ENCODE results near the gene EXOSC9.

The EXOSC9 gene

DNA sequence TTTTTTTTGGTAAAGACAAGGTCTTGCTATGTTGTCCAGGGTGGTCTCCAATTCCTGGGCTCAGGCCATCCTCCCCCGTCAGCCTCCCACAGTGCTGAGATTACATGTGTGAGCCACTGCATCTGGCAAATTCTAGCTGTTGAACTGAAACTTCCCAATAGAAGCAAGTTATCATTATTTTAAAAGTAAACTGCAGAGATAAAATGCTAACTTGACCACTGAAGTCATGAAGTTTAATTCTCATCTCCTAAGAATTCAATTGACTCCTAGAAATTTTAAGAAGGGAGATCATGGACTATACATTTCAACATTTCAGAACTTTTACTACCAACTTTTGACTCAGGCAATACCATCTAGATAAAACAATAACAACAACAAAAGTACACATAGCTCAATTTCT, 11.7 kb upstream of the EXOSC9 start:
- no peak for DNase-seq (ENCODE audit: low spot score)

DNA sequence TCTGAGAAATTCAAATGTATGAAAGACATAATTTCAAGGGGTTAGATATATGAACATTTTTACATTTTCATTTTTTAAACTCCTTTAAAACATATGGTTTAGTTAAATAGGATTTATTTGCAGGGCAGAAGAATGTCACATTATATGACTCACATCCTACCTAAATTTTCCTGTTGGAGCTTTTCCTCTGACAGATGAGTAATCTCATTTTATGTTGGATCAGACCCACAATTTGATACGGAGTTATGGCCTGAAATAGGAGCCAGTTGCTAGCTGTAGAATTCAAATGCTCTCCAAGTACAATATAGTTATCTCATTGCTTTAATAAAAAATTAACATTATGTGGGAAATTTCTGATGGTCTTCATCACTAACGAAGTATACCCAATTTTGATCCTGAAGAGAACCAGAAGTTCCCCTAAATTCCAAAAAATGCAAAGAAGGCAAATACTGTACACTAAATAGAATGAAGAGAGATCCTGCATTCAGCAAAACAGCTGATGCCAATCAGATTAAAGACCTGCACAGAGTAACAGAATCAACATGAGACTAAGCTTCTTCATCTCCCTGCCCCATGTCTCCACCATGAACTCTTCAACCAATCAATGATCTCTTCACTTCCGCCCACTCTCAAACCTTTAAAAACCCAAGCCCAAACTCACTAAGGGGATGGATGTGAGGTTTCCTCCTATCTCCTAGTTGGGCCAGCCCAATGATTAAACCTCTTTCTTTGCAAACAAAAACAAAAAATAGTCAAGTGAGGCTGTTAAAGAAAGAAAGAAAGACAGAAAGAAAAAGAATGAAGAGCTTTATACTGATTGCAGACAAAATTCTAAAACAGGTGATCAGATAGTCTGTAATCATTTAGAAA, 10.9 kb upstream of the EXOSC9 start:
- DNase-seq (ENCODE audit: low spot score) = no peak

DNA sequence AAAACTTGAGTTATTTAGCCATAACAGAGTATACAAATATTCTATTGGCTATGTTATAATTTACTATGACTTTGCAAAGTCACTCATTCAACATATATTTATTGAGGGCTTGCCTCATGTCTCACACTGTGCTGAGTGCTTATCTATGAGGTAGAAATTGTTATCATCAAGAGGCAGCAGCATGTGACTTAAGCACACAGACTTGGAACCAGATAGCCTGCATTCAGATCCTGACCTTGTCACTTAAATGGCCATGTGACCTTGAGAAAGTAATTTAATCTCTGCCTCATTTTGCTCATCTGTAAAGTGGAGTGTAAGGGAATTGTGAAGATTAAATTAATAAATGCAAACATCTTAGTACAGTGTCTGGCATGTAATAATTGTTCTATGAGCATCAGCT, 10.1 kb upstream of the EXOSC9 start:
- no peak for DNase-seq (ENCODE audit: low spot score)

DNA sequence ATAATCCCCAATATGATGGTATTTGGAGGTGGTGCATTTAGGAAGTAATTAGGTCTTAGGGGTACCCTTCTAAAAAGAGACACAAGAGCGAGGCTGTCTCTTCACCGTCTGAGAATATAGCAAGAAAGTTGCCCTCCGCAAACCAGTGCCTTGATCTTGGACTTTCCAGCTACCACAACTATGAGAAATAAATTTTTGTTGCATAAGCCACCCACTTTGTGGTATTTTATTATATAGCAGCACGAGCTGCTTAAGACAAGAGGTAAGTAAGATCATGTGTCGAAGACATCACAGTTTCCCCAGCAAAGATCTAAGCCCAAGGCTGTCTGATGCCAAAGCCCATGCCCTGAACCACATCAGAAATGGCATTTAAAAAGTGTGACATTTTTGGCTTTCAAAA, 9.6 kb upstream of the EXOSC9 start:
- DNase-seq (ENCODE audit: low spot score) = no peak

DNA sequence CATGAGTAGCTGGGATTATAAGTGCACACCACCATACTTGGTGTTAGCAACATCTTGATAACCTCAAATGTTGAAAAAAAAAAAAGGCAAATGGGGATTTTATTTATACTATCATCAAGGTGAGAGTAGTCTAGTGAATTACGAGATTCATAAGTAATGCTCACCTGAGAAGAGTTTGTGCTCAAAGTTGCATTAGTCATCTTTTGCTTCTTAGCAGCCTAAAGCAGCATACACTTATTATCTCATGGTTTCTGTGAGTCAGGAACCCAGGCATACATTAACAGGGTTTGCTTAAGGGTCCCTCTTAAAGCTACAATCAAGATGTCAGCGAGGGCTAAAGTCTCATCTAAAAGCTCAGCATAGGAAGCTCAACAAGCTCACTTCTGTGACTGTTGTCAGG, 8.2 kb upstream of the EXOSC9 start:
- DNase-seq (ENCODE audit: low spot score) = no peak

GRCh38 chr4:121794505-121795188, 6.5 kb upstream of the EXOSC9 start:
- DNase-seq (ENCODE audit: low spot score) = no peak

DNA sequence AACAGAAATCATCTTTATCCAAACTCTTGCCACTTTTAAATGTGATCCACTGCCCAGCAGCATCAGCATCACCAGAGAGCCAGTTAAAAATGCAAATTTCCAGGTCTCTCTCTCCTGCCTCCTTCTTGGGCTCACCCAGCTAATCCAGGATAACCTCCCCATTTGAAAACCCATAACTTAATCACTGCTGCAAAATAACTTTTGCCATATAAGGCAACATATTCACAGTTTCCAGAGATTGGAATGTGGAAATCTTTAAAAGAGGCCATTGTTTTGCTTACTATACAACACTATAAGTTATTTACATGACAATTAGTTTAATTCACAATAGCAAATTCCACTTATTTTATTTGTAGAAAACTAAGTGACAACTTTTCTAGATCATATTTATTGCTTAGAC, 4.8 kb upstream of the EXOSC9 start:
- no peak for DNase-seq (ENCODE audit: low spot score)

DNA sequence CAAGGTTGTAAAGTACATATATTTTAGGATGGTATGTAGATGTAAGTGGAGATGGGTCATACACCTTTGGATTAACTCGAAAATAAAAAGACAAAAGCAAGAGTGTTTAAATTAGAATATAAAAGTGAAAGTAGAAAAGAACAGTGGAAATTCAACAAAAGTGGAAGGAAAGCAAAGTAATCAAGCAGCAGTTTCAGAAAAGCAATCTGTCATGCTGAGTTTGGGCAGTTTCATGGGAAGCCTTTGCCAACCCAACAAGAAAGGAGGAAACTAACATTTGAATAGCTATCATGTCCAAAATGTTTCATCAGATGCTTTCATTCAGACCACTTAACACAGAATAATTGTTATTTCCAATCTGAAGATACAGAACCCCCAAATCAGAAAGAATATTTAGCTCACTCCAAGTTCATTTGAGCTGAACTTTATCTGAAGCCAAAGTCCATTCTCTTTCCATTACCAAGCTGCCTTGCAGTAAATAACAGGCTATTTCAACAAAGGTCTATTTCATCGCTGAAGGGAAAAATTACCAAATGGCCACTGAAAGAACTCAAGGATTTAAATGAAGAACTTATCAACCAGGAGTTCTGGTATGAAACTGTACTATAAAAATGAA, 1.8 kb upstream of the EXOSC9 start:
- DNase-seq (ENCODE audit: low spot score) = no peak

DNA sequence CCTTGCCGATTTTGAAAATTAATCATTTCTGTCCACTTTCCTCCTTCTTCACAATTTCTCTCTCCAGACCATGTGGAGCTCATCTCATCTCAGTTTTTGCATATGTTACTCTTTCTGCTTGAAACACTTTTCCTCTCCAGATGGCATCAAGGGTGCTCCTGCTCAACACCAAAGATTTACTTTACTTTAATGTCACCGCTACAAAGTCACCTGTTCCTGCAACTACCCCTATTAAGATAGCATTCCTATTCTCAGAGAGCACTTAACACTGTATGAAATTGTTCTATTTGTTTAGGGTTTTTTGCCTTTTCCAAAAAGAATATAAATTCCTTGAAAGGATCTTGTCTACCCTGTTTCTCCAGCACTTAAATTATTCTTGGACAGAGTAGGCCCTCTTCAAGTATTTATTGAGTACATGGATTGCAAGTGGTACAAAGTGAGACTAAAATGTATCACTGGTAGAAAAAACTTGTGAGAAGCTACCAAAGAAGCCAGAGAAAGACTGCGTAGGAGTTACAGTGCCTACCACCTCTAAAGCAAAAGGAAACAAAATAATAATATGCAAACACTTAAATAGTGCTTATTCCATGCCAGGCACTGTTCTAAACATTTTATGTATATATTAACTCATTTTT, 1.1 kb upstream of the EXOSC9 start:
- DNase-seq (ENCODE audit: low spot score) = no peak

GRCh38 chr4:121800638-121800960, 524 bp upstream of the EXOSC9 start:
- DNase-seq (ENCODE audit: low spot score) = no peak

DNA sequence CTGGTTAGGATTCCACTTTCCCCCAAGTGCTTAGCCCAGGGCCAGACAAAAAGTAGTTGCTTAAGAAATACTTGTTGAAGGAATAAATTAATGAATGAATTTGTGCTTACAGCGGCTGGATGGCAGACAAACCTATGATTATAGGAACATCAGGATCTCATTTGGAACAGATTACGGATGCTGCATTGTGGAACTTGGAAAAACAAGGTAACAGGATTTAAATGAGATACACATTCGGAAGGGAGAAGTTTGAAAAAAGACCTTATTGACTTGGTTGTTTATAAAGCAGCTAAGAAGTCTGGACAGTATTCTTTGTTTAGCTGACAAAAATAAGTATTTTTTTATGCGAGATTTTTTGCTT, 572 bp downstream of the EXOSC9 start:
- no peak for DNase-seq (ENCODE audit: low spot score)

DNA sequence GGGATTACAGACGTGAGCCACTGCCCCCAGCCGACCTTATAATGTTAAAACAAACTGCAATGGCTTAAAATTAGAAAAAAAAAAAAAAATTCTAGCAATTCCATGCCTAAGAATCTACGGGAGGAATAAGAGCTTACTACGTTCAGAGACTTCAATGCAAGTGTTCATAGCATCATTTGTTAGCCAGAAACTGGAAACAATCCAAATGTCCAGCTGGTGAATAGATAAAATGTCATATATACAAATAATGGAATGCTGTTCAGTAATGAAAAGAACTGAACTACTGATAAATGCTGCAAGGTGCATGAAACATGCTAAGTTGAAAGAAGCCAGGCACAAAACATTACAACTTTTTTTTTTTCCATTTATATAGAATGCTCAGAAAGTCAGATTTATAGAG, 5.3 kb downstream of the EXOSC9 start:
- no peak for DNase-seq (ENCODE audit: low spot score)

GRCh38 chr4:121811122-121811521, 10.0 kb downstream of the EXOSC9 start:
- no peak for DNase-seq (ENCODE audit: low spot score)

DNA sequence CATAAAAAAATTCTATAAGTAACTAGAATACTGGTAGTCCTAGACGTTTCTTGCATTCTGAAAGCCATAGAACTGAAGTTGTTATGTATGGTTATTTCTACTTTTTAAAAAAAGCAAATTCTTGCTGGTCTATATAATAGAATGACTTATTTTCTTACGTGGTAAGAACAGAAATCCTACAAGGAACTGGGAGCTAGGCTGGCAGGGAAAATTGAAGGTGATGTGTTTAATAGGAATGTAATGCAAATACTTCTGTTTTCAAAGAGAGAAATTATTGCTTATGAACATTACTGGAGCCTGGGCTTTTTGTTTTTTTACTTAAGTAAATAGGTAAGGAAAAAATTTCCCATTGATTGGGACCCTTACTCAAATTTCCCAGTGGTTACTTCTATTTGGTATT, 13.6 kb downstream of the EXOSC9 start:
- no peak for DNase-seq (ENCODE audit: low spot score)

DNA sequence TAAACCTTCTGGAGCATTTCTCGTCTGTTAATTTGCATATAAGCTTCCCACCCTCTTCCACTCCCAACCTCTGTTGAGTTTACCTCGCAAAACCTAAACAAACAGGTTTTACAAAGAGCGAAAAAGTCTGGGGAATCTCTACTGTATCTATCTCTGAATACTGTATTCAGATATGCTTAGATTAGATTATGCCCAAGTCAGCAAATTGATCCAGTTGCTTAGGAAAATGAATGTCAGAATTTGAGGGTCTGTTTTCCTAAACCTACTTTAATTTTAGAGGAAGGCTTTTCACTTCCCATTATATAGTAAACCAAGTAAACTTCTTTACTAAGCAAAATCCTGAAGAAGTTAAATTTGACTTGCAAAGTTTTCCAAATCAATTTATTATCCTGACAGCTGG, 15.9 kb downstream of the EXOSC9 start:
- no peak for DNase-seq (ENCODE audit: low spot score)

- no peak for DNase-seq (ENCODE audit: low spot score)
Observed at GRCh38 chr4:121817701-121818100, 16.6 kb downstream of the EXOSC9 start.

DNA sequence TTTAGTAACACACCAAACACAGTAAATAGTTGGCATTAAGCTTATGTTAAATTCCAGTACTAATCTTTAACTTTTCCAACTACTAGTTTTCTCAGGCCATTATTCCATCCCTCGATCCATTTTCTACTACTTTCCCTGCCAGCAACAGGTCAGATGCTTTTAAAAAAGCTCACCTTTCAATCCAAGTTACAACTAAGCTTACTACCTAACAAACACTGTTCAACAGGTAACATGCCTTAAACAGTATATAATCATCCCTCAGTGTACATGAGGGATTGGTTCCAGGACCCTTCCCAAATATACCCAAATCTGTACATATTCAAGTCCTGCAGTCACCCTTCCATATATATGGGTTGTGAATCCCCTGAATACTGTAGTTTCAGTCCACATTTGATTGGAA, 17.1 kb downstream of the EXOSC9 start:
- DNase-seq (ENCODE audit: low spot score) = no peak

DNA sequence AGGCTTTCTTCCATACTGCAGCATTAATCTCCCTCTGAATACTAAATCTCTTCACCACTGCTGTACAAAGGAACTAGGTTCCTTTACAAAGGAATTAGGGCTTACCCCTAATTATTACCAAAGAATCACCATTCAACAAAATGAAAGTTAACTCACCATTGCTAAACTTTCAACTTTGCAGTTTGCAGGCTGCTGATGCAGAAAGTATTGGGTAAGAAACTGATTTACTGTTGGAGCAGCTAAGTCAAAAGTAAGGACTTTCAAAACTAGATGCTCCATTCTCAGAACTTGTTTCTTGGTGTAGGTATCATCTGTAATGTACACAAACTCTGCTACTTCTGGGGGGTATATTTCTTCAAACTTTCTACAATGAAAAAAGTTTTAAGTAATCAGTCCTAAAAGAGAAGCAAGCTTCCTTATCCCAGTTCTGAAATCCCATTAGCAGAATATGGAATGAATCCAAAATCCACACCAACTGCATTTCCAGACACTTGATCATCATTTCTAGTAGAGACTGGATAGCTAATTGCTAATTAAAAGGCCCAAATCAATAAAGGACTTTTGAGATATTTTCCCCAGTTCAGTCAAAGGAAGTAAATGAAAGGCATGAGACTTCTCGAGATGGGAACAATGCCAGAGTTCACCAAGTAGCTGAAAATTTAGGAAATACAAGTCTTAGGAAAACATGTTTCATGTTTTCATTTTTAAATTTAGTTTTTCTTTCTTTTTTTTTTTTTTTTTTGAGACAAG, 18.3 kb downstream of the EXOSC9 start:
- DNase-seq (ENCODE audit: low spot score) = no peak

- no peak for DNase-seq (ENCODE audit: low spot score)
Observed at GRCh38 chr4:121822047-121822446, 20.9 kb downstream of the EXOSC9 start.

- peak; percentile 11 for DNase-seq (ENCODE audit: low spot score)
Observed at GRCh38 chr4:121822796-121823504, 21.8 kb downstream of the EXOSC9 start.

DNA sequence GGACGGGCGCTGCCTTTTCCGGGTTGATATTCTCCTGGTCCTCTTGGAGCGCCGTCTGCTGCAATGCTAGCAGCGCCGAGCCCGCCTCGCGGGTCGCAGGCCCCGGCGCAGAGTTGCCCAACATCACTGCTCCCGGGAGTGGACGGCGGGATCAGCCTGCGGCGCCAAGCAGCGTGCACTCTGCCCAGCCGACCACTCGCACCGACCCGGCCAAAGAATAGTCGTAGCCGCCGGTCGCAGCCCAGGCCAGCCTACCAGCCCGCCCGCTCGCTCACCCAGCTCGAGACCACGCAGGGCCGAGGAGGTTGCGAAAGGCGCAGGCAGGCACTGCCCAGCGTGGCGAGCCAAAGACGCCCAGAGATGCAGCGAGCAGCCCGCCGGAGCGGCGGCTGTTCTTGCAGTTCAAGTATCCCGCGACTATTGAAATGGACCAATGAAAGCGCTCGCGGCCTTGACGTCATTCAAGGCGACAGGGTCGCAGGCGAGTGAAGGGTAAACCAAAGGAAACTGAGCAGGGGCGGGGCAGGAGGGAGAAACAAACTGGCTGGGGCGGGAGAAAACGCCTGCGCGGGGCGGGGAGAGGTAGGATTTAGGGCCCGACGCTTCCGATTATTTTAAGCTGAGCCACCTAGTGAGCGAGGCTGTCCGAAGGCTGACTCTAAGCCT, 22.5 kb downstream of the EXOSC9 start, which contains the start of gene CCNA2:
Gene CCNA2 (minus strand): TSS at position 379 of the 666 bp plus-strand sequence. CDS start 255 bp downstream, at position 124.
- DNase-seq (ENCODE audit: low spot score) = peak; percentile 95

Data from CD4-positive, alpha-beta T cell treated with Interleukin-6 at 100 ng/mL for 8 hours (primary cell).